Measurements from ENCODE around the gene UBE2Q2.

UBE2Q2 gene

GRCh38 chr15:75921732-75922703 lies 78.8 kb downstream of the UBE2Q2 start:
- Histone ChIP-seq H3K27ac (no peak overlapping the region), H3K9me3 (no peaks in the 10 kb centered on the region), H3K36me3 (peaks cover 5 to 25% (median 24%) of the 10 kb centered on the region in 3 donors), H3K27me3 (no peaks in the 10 kb centered on the region), H3K4me3 (no peak overlapping the region), H3K4me1 (no peaks in the 10 kb centered on the region)
- TF ChIP-seq CTCF (IDR thresholded peaks at IDR 0.05): no peak
- intact Hi-C loops (cut with DNase I; ENCODE audit: low total_unique reads): no loop called here
- peak in 1 of 2 donors; percentile 44 for DNase-seq

- DNase-seq: no peak
- TF ChIP-seq CTCF (IDR thresholded peaks at IDR 0.05): no peak
- Histone ChIP-seq H3K27me3 (no peaks in the 10 kb centered on the region), H3K27ac (no peak overlapping the region), H3K36me3 (peaks cover 5 to 10% (median 9%) of the 10 kb centered on the region in 3 donors), H3K4me1 (no peaks in the 10 kb centered on the region), H3K4me3 (no peak overlapping the region), H3K9me3 (no peaks in the 10 kb centered on the region)
- intact Hi-C loops (cut with DNase I; ENCODE audit: low total_unique reads): no loop called here
Measured at GRCh38 chr15:75923756-75924155, 80.5 kb downstream of the UBE2Q2 start.

- TF ChIP-seq CTCF (IDR thresholded peaks at IDR 0.05): no peak
- Histone ChIP-seq H3K27me3 (no peaks in the 10 kb centered on the region), H3K4me3 (no peak overlapping the region), H3K9me3 (no peaks in the 10 kb centered on the region), H3K4me1 (no peaks in the 10 kb centered on the region), H3K27ac (no peak overlapping the region), H3K36me3 (peaks cover under 1 to 8% (median 2%) of the 10 kb centered on the region in 3 donors)
- DNase-seq: no peak
- intact Hi-C loops (cut with DNase I; ENCODE audit: low total_unique reads): no loop called here
Measured at GRCh38 chr15:75924576-75924975, 81.3 kb downstream of the UBE2Q2 start.

GRCh38 chr15:75925440-75925839 lies 82.2 kb downstream of the UBE2Q2 start:
- no peaks in the 10 kb centered on the region for H3K27me3 ChIP-seq
- no peak overlapping the region for H3K4me3 ChIP-seq
- no peak overlapping the region for H3K27ac ChIP-seq
- no peaks in the 10 kb centered on the region for H3K4me1 ChIP-seq
- intact Hi-C loops (cut with DNase I; ENCODE audit: low total_unique reads): no loop called here
- peaks cover 8 to 16% (median 8%) of the 10 kb centered on the region in 3 donors for H3K36me3 ChIP-seq
- DNase-seq: no peak
- TF ChIP-seq CTCF (IDR thresholded peaks at IDR 0.05): no peak
- H3K9me3 ChIP-seq: no peaks in the 10 kb centered on the region

- H3K9me3 ChIP-seq: no peaks in the 10 kb centered on the region
- TF ChIP-seq CTCF (IDR thresholded peaks at IDR 0.05): no peak
- H3K27ac ChIP-seq: no peak overlapping the region
- no peak for DNase-seq
- intact Hi-C loops (cut with DNase I; ENCODE audit: low total_unique reads): no loop called here
- H3K36me3 ChIP-seq: peaks cover 8 to 24% (median 18%) of the 10 kb centered on the region in 3 donors
- no peaks in the 10 kb centered on the region for H3K27me3 ChIP-seq
- H3K4me3 ChIP-seq: no peak overlapping the region
- no peaks in the 10 kb centered on the region for H3K4me1 ChIP-seq
Measured at GRCh38 chr15:75926931-75927330, 83.7 kb downstream of the UBE2Q2 start.

Data from tibial artery (tissue), 4 donors.